HG03571 (cell line): ENCODE measurements around the gene CLPTM1.

Experiments used
- ATAC-seq: cut with Tn5 transposase; IDR thresholded peaks from one replicate; pipeline ENCODE4 v1.9.1; 2021; ENCODE audit not compliant: unreplicated experiment

CLPTM1 gene

DNA sequence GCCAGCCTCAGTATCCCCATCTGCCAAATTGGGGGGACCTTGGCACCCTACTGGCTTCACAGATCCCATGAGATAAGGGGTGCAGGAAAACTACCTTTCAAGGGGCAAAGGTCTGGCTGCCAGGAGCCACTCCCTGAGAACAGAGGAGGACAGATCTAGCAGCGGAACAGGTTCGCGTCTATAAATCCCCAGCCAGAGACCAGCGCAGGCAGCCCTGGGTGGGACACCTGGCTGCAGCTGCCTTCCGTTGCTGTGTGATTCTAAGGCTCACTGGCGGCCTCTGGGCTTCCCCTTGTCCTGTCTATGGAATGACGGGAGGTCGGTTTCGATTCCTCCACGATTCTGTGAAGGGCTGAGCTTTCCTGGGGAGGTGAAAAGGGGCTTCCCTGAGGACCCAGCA is 53.4 kb downstream of the CLPTM1 start:
- no peak for ATAC-seq

DNA sequence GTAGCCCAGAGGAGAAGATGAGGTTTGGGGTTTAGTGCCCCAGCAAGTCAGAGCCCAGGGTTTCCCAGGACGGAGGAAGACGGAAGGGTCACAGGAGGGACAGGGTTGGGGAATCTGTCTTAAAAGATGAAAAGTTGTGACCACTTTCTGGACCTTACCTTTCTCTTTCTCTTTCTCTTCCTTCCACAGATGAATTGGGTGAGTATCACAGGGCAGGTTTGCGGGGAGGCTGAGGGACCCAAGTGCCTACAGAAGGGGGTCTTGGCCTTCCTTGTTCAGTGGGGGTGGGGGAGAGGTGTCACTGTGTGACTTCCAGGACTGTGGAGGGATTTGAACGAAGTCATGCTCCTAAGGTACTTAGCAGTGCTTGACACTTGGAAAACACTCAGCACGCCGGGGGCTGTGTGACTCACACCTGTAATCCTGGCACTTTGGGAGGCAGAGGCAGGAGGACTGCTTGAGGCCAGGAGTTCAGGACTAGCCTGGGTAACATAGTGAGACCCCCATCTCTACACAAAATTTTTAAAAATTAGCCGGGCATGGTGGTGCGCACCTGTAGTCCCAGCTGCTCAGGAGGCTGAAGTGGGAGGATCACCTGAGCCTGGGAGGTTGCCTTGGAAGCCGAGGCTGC is 54.6 kb downstream of the CLPTM1 start:
- no peak for ATAC-seq

DNA sequence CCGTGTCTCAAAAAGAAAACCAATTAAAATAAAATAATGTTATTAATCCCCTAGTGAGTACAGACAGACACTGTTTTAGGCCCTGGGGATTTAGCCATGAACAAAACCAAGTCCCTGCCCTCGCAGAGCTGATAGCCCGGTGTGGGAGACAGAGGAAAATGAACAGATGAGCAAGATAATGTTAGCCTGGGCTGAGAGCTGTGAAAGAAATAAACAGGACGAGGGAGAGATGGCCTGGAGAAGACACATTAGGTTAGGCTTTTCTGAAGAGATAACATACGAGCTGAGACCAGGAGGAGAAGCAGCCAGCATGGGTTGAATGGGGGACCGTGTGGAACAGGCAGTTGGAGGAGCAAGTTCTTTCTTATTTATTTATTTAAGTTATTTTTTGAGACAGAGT is 55.1 kb downstream of the CLPTM1 start:
- ATAC-seq = no peak

DNA sequence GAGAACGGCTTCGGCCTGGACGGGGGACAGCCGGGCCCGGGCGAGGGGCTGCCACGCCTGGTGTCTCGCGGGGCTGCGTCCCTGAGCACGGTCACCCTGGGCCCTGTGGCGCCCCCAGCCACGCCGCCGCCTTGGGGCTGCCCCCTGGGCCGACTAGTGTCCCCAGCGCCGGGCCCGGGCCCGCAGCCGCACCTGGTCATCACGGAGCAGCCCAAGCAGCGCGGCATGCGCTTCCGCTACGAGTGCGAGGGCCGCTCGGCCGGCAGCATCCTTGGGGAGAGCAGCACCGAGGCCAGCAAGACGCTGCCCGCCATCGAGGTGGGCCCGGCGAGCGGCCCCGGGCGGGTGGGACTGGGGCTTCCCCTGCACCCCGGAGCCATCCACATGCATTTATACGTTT is 56.8 kb downstream of the CLPTM1 start:
- ATAC-seq = no peak

DNA sequence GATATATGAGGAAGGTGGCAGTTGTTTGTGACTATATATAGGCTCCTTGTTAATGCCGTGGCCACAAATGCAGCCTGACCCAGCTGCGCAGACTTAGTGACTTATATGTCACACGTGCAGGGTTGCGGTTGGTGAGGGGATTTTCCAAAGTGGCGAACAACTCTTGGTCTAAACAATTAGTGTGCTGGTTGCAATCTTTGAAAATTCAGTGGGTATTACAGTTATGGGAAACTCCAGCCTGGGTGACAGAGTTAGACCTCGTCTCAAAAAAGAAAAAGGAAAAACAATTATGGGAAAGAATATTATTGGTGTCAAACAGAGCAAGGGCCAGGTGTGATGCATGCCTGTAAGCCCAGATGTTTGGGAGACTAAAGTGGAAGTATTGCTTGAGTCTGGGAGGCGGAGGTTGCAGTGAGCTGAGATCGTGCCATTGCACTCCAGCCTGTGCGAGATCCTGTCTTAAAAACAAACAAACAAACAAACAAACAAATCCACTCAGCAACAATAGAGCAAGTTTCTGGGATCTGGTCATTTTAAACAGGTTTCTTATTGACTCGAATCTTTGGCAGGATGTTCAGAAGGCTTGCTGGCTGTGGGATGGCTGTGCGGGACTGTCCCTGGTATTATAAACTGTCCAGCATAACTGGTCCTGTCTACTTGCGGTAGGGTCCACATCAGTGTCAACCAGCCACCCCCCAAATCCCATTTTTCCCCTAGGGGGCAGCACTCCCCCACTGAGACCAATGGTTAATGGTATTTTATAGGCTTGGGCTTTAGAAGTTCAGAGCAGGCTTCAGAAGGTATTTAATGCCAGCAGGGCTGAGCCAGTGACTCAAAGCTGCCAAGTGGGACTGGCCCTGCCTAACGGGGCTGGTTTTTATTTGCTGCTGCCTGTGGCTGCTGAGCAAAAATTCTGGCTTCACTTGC is 61.5 kb downstream of the CLPTM1 start:
- ATAC-seq = peak; percentile 65

DNA sequence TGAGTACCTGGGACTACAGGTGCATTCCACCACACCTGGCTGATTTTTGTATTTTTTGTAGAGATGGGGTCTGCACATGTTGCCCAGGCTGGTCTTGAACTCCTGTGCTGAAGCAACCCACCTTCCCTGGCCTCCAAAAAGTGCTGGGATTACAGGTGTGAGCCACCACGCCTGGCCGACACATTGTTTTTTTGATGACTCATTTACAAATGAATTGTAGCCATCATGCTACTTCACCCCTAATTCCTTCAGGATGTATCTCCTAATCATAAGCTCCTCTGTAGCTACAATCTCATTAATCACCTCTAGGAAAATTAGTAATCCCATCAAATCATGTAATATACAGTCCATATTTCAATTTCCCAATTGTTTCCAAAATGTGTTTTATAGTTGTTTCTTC is 64.0 kb downstream of the CLPTM1 start:
- no peak for ATAC-seq

DNA sequence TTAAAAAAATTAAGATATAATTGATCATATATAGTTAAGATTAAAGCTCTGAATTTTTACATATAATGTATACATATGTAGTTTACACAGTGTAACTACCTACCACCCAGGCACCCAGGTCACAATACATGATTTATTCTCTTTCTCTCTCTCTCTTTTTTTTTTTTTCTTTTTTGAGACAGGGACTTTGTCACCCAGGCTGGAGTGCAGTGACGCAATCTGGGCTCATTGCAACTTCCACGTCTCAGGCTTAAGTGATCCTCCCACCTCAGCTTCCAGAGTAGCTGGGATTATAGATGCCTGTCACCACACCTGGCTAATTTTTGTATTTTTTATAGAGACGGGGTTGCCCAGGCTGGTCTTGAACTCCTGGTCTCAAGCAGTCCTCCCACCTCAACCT is 64.9 kb downstream of the CLPTM1 start:
- ATAC-seq = no peak

DNA sequence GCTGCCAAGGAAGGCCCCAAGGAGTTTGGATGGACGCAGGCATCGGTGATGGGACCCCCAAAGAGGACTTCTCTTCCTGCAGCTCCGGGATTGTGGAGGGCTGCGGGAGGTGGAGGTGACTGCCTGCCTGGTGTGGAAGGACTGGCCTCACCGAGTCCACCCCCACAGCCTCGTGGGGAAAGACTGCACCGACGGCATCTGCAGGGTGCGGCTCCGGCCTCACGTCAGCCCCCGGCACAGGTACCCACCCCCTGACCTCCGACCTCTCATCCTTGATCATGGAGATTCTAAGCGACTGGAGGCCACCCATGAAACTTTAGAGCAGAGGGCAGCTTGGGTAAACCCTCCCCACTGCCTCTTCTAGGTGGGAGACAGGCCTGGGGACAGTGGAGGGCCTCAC is 66.8 kb downstream of the CLPTM1 start:
- no peak for ATAC-seq

DNA sequence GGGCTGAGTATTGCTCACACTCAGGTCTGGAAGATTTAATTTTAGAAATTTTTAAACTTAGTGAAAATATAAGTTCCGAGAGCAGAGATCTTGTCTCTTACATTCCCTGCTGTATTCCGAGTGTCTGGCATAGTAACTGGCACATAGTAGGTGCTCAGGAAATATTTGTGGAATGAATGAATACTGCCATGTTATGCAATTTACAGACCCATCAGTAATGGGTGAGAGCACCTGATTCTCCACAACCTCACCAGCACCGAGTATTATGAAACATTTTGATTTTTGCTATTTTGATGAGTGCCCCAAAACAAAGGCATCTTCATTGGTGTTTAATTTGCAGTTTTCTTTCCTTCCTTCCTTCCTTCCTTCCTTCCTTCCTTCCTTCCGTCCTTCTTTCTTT is 67.9 kb downstream of the CLPTM1 start:
- ATAC-seq = no peak

DNA sequence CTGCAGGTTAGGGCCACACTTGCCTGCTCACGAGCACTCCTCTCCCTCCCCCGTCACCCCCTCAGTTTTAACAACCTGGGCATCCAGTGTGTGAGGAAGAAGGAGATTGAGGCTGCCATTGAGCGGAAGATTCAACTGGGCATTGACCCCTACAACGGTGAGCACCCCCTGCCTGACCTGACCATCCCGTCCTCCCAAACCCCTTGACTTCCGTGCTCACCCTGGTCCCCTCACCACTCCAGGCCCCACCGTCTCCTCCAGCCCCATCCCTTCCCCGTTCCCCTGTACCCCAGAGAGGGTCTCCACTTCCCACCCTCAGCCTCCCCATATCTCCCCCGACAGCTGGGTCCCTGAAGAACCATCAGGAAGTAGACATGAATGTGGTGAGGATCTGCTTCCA is 70.1 kb downstream of the CLPTM1 start:
- no peak for ATAC-seq

DNA sequence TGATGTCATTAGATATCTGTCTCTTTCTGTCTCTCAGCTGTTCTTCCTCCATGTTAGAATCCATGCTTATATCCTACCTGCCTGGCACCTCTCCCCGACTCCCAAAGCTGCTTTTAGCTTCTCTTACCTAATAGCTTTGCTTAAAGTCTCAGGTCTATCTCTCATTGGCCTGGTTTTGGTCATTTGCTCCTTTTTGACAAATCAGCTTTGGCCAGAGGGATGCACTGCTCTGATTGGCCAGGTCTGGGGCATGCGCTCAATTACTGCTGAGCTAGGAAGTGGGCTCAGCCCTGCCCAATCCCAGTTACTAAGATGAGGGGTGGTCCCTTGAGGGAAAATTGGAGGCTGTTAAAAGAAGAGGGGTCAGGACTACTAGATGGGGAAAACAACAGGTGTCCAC is 72.2 kb downstream of the CLPTM1 start:
- no peak for ATAC-seq

DNA sequence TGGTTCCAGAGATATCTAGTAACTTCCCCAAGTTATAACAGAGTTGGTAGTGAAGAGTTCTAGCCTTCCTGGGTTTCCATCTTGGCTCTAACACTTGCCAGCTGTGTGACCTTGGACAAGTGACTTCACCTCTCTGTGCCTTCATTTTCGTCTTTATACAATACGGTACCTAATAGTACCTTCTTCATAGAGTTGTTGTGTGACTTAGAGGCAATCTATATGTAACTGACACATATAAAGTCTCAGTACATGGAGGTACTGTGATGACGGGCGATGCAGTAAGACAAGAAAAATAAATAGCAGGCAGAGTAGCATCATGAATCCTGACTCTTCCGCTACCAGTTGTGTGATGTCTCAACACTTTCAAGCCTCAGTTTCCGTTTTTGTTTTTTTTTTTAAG is 75.6 kb downstream of the CLPTM1 start:
- no peak for ATAC-seq

DNA sequence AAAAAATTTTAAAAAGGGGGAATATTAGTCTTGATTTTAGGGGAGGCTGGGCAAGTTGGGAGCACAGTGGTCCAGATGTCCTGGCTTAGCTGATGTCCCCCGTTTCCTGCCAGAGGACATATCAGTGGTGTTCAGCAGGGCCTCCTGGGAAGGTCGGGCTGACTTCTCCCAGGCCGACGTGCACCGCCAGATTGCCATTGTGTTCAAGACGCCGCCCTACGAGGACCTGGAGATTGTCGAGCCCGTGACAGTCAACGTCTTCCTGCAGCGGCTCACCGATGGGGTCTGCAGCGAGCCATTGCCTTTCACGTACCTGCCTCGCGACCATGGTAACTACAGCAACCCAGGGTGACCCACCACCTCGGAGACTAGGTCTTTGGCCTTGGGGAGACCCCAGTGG is 77.2 kb downstream of the CLPTM1 start:
- ATAC-seq = no peak

DNA sequence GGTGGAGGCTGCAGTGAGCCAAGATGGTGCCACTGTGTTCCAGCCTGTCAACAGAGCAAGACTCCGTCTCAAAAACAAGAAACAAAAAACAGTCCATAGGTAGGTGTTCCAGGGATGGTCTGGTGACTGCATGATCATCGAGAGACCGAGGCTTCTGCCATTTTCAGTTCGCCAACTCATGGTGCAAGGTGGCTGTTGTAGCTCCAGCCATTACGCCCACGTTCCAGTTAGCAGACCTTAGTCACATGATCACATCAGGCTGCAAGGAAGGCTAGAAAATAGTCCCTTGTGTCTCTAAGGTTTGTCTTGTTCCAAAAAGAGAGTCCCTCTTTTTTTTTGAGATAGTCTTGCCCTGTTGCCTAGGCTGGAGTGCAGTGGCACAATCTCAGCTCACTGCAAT is 80.6 kb downstream of the CLPTM1 start:
- ATAC-seq = no peak

DNA sequence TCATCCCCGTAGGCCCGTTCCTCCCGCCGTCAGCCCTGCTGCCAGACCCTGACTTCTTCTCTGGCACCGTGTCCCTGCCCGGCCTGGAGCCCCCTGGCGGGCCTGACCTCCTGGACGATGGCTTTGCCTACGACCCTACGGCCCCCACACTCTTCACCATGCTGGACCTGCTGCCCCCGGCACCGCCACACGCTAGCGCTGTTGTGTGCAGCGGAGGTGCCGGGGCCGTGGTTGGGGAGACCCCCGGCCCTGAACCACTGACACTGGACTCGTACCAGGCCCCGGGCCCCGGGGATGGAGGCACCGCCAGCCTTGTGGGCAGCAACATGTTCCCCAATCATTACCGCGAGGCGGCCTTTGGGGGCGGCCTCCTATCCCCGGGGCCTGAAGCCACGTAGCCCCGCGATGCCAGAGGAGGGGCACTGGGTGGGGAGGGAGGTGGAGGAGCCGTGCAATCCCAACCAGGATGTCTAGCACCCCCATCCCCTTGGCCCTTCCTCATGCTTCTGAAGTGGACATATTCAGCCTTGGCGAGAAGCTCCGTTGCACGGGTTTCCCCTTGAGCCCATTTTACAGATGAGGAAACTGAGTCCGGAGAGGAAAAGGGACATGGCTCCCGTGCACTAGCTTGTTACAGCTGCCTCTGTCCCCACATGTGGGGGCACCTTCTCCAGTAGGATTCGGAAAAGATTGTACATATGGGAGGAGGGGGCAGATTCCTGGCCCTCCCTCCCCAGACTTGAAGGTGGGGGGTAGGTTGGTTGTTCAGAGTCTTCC is 82.4 kb downstream of the CLPTM1 start:
- ATAC-seq = no peak

DNA sequence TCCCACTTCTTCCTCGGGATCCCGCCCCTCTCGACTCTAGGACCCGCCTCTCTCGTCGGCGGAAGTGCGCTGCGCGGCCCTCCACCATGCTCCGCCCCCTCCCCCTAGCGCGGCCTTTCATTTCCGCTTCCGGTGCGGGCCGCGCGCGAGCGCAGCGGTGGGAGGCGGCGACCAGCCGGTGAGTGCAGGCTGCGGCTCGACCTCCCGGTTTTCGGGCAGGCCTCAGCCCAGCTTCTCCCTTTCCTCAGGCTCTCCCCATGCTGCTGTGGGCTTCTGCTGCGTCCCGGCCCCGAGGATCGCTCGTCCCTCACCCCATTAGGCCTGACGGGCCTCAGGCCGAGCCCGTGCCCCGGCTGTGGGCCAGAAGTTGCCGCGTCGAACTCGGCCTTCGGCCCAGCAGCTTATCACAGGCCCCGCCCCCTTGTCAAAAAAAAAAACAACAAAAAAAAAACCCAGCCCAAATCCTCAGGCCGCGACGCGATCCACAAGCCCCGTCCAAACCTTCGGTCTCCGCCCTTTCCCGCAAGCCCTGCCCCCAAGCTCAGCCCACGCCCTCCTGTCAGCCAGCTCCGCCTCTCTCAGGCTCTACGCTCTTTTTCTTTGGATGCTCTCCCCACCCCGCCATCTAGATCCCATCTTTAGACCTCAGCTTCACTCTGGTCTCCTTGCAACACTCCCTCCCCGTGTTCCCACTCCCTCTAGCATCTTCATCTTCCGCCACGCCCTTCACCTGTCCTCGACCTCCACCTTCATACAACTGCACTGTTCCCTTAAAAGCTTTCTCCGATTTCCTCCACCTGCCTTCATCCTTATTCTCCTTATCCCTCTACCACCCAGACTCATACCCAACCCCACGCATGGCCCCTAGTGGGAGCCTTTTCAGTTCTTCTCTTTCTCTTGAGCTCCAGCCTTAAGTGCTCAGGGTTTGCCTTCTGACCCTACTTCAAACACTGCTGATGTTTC is 84.0 kb downstream of the CLPTM1 start, which contains the start of gene CLASRP:
CLASRP (plus strand) TSS at position 115 of the 963 bp plus-strand sequence. CDS start 1,168 bp downstream, outside the sequence.
- ATAC-seq = peak; percentile 78

DNA sequence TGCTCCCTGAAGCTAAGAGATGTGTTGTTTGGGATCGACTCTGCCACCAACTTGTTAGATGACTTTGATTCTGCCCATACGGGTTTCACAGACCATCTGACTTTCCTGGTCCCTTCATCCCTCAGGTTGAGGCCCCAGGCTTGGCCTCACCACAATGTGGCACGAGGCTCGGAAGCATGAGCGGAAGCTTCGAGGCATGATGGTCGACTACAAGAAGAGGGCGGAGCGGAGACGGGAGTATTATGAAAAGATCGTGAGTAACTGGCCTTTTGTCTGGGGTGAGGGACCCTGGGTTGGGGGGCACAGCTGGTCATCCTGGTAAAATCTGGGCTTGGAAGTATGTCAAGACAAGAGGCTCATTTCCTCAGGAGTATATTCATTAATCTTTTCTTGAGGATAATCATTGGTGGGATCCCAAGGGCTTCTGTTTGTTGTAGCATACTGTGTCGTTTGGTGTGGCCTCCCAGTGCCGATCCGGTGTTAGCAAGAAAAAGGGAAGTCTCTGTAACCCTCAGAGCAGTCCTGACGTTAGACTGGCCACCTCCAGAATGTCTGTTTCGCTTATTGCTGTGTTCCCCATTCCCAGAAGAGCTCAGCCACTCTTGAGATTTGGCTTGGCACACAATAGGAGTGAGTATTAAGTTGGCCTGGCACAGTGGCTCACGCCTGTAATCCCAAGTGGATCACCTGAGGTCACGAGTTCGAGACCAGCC is 85.0 kb downstream of the CLPTM1 start:
- ATAC-seq = no peak

DNA sequence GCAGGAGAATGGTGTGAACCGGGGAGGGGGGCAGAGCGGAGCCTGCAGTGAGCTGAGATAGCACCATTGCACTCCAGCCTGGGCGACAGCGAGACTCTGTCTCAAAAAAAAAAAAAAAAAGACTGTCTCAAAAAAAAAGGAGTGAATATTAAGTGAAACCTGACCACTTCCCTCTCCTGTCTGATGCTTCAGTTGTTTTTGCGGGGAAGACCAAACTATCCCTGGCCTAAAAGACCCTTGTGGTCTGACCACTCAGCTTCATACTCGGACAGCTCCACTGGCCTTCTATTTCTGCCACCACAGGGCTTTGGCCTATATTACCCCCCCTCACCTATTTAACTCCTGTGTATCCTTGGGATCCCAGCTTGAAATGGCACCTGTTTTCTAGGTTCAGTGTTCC is 85.9 kb downstream of the CLPTM1 start:
- no peak for ATAC-seq
